GM11168 (cell line): Measurements from ENCODE around the gene RMRP.

Experiments used
- in situ Hi-C: fragments of 300-500 bp; cut with MboI; formaldehyde crosslinking; loops from one replicate; pipeline ENCODE4 v1.12.0; 2022; ENCODE audit warnings: low sequenced_read_pairs; ENCODE audit not compliant: unreplicated experiment

Gene RMRP

GRCh38 chr9:35687972-35688557 lies 30.2 kb upstream of the RMRP start:
- in situ Hi-C loops, result no loop called here

- in situ Hi-C loops, result no loop called here
These were observed 29.5 kb upstream of the RMRP start for GRCh38 chr9:35687306-35687705.

DNA sequence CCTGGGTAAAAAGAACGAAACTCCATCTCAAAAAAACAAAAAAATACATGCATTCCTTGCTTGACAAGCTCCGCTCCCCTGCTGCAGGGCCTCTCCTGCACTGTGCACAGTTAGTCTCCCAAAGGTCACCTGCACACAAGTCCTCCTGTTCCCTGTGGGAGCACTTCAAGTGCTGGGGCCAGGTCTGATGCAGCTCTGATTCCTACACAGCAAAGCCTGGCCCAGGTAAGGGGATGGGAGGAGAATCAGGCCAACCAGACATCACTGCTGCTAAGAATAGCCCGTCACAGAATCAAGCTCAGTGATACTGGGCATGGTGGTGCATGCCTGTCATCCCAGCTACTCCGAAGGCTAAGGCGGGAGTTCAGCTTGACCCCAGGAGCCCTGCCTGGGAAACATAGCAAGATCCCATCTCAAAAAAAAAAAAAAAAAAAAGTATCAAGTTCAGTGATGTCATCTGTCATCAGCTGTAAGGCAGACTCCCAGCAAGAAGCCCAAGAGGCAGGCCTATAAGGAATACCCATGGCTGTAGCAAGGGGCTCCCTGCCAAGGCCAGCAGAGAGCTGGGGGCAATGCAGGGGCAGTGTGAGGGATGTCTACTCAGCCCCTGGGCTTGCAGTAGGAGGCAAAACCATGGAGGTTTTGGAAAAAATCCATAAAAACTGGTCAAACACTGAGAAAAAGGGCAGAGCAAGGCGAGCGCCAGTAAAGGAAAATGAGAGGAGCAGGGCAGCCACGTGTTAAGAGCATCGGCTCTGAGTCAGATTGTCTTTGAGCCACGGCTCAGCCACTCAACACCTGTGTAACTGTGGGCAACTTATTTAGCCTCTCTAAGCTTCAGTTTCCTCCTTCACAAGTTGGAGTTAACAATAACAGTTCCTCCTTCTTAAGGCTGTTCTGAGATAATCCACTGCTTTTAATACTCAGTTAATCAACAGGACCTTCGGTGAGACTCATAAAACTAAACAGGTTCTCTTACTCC lies 28.7 kb upstream of the RMRP start:
- in situ Hi-C loops, result no loop called here

- in situ Hi-C loops, result no loop called here
These were observed 27.7 kb upstream of the RMRP start for GRCh38 chr9:35685506-35685905.

DNA sequence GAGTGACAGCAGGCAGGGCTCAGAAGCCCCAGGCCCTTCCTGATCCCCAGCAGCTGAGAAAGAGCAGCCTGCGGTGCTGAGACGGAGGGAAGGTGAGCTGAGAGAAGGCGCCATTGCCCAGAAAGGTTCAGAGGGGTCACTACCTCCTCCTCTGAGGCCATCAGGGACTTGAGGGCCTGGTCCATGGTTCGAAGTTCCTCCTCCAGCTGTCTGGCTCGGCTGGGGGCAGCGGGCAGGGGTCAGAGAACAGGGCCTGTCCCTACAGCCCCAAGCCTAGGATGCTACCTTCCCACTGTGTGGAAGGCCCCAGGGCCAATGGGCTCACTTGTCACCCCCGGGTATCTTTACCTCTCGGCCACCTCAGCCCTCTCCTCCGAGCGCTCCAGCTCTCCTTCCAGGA lies 27.1 kb upstream of the RMRP start:
- in situ Hi-C loops, result no loop called here

GRCh38 chr9:35683323-35683722 lies 25.5 kb upstream of the RMRP start:
- in situ Hi-C loops, result no loop called here

- in situ Hi-C loops, result no loop called here
These were observed 24.9 kb upstream of the RMRP start for GRCh38 chr9:35682520-35683315.

GRCh38 chr9:35682051-35682450 lies 24.2 kb upstream of the RMRP start:
- in situ Hi-C loops, result no loop called here

DNA sequence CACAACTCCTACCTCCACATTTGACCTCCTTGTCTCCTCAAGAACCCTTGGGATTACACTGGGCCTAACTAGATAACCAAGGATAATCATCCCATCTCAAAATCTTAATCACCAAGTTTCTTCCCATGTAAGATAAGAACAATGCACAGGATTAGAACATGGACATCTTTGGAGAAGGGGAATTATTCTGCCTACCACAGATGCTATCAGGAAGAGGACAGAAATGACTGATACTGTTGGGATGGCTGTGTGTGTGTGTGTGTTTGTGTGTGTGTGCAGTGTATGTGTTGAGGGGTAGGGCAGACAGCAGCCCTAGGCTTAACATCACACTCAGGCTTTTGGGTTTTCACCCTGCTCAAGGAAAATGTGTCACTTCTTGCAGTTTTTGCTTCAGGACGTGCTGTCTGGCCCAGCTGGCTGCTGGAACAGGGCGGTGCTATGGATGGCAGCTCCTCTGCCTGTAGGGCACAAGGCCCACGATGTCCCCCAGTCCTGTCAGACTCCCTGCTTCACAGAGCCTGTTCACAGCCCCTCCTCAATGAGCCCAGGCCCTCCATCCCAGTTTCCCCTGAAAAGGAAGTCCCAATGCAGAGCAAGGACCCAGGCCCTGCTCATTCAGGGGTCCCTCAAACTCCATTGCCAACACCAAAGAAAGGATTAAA lies 23.7 kb upstream of the RMRP start:
- in situ Hi-C loops, result no loop called here

- in situ Hi-C loops, result no loop called here
These were observed 22.7 kb upstream of the RMRP start for GRCh38 chr9:35680331-35681105.

DNA sequence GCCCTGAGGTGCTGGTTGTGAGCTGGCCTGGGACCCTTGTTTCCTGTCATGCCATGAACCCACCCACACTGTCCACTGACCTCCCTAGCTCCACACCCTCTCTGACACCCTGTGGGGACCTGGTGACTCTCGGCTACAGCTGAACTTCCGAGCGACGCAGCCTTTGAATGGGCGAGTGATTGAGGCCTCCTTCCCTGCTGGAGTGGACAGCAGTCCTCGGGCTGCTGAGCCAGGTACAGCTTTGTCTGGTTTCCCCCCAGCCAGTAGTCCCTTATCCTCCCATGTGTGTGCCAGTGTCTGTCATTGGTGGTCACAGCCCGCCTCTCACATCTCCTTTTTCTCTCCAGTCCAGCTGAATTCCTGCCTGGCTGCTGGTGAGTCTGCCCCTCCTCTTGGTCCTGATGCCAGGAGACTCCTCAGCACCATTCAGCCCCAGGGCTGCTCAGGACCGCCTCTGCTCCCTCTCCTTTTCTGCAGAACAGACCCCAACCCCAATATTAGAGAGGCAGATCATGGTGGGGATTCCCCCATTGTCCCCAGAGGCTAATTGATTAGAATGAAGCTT lies 22.0 kb upstream of the RMRP start:
- in situ Hi-C loops, result no loop called here

DNA sequence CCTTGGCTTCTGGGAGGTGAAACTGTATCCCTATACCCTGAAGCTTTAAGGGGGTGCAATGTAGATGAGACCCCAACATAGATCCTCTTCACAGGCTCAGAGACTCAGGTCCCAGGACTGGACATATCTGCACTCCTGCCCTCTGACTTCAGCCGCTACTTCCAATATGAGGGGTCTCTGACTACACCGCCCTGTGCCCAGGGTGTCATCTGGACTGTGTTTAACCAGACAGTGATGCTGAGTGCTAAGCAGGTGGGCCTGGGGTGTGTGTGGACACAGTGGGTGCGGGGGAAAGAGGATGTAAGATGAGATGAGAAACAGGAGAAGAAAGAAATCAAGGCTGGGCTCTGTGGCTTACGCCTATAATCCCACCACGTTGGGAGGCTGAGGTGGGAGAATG lies 21.3 kb upstream of the RMRP start:
- in situ Hi-C loops, result no loop called here

- in situ Hi-C loops, result no loop called here
These were observed 18.0 kb upstream of the RMRP start for GRCh38 chr9:35675732-35676392.

GRCh38 chr9:35675204-35675603 lies 17.4 kb upstream of the RMRP start:
- in situ Hi-C loops, result no loop called here

DNA sequence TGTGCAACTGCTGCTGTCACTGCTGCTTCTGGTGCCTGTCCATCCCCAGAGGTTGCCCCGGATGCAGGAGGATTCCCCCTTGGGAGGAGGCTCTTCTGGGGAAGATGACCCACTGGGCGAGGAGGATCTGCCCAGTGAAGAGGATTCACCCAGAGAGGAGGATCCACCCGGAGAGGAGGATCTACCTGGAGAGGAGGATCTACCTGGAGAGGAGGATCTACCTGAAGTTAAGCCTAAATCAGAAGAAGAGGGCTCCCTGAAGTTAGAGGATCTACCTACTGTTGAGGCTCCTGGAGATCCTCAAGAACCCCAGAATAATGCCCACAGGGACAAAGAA lies 16.2 kb upstream of the RMRP start:
- in situ Hi-C loops, result no loop called here

- in situ Hi-C loops, result no loop called here
These were observed 15.6 kb upstream of the RMRP start, which contains the start of gene CA9 for GRCh38 chr9:35673132-35674024. Gene CA9, plus strand, starts transcription at chr9:35673928. Its CDS starts 32 bp downstream, at chr9:35673960.

DNA sequence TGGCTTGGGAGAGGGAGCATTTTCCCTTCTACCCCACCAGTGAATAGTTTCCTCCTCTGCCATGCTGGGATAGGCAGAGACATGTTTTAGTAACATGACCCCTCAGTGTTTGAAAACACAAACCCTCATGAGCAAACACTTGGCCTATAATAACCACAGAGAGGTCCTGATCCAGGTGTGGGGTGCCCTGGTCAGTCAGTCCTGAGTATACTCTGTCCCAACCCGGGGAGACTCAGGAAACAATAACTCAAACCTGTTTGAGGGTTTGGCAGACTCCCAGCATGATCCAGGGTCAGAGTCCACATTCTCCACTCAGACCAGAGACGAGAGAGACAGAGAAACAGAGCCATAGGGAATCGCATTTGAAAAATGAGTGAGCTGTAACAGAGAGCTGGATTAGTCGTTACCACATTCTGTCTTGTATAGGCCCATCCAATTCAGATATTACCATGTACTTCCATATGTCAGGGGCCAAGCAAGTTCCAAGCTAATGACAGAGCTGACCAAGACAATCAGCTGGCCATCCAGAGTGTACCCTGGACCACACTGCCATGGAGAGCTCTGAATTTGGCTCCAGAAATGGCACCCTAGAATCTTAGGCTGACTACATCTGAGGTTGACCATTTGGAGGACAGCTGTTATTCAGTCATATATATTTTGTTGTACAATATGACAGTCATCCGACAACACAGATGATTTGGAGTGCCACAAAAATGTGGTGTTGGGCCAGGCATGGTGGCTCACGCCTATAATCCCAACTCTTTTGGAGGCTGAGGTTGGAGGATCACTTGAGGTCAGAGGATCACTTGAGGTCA lies 11.7 kb upstream of the RMRP start:
- in situ Hi-C loops, result no loop called here
